GM20431 (cell line): ENCODE results near the gene TEX14.
"Not testable (repeated sequence)": the region's sequence is repeated elsewhere in the genome, so short reads cannot be mapped to it uniquely, and the experiment has no call there.

ENCODE experiments used
- in situ Hi-C: fragments of 300-500 bp; cut with MseI, MboI; formaldehyde crosslinking; loops from one replicate; pipeline ENCODE4 v1.15.0; 2020; ENCODE audit warnings: low sequenced_read_pairs; ENCODE audit not compliant: unreplicated experiment

The TEX14 gene

GRCh38 chr17:58661499-58661898 lies 30.3 kb downstream of the TEX14 start:
- in situ Hi-C loops, result no loop called here

- in situ Hi-C loops, result no loop called here
Measured at GRCh38 chr17:58660621-58661020, 31.2 kb downstream of the TEX14 start.

GRCh38 chr17:58659714-58660084 lies 32.1 kb downstream of the TEX14 start:
- in situ Hi-C loops, result not testable (repeated sequence)

DNA sequence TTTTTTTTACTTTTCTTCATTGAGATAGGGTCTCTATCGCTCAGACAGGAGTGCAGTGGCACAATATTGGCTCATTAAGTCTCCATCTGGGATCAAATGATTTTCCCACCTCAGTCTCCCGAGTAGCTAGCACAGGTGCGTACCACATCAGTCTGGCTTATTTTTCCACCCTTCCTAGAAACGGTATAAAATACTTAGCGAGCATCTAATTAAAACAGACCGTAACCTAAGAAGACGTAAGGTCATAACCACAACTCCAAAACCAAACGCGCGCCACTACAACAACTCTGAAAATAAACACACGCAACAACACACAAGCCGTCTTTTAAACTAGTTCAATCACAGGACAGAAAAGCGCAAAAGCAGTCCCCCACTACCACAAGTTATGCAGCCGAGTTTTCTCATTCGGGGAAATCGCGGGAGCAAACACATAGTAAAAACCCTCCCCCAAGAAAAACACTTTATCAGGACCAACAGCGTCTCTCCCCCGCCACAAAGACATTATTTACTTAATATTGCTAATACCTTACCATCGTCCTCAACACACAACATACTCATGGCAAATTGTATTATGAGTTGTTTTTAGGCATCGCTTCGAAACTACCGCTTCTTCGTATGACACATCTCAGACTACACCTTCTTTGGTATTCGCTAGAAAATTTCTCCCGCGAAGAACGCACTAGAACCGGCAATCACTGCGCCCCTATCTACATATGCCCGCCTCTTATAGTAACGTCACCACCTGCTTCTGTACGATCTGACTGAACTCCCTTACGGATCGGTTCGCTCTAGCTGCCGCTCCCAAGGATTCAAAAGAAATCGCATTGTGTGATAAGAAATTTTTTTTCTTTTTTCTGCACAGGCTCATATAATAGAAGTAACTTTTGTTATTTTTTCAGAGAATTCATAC lies 32.8 kb downstream of the TEX14 start:
- in situ Hi-C loops, result no loop called here

DNA sequence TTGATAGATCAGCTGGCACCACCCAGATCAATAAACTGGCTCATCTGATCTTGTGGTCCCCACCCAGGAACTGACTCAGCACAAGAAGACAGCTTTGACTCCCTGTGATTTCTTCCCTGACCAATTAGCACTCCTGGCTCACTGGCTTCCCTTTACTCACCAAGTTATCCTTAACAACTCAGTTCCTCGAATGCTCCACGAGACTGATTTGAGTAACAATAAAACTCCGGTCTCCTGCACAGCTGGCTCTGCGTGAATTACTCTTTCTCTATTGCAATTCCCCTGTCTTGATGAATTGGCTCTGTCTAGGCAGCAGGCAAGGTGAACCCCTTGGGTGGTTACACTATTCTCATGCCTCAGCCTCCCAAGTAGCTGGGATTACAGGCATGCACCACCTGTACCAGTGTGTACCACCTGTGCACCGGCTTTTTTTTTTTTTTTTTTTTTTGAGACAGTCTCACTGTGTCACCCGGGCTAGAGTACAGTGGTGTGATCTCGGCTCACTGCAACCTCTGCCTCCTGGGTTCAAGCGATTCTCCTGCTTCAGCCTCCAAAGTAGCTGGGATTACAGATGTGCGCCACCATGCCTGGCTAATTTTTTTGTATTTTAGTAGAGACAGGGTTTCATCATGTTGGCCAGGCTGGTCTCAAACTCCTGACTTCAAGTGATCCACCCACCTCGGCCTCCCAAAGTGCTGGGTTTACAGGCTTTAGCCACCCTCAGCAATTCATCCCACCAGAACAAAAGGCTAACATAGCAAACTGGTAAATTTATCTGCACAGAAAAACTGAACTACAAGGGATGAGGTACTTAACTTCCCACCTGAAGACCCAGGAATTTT lies 33.7 kb downstream of the TEX14 start:
- in situ Hi-C loops, result not testable (repeated sequence)

- in situ Hi-C loops, result no loop called here
Measured at GRCh38 chr17:58648236-58648635, 43.6 kb downstream of the TEX14 start.

- in situ Hi-C loops, result no loop called here
Measured at GRCh38 chr17:58643147-58643546, 48.7 kb downstream of the TEX14 start.

- in situ Hi-C loops, result no loop called here
Measured at GRCh38 chr17:58641887-58642311, 49.9 kb downstream of the TEX14 start.

DNA sequence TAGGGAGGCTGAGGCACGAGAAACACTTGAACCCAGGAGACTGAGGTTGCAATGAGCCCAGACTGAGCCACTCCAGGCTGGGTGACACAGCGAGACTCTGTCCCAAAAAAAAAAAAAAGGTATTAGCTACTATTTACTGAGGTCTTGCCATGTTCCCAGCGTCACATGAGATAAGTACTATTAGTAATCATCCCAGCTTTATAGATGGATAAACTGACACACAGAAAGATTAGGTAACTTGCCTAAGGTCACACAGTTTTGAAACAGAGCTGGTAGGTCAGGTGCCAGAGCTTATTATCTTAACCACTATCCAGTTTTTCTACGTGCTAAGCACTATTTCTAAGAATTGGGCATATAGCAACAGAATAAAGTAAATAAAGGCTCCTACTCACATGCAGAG lies 51.6 kb downstream of the TEX14 start:
- in situ Hi-C loops, result no loop called here

- in situ Hi-C loops, result no loop called here
Measured at GRCh38 chr17:58639681-58640080, 52.2 kb downstream of the TEX14 start.

GRCh38 chr17:58637011-58637570 lies 54.8 kb downstream of the TEX14 start:
- in situ Hi-C loops, result no loop called here

GRCh38 chr17:58632324-58633314 lies 59.2 kb downstream of the TEX14 start:
- in situ Hi-C loops, result no loop called here

DNA sequence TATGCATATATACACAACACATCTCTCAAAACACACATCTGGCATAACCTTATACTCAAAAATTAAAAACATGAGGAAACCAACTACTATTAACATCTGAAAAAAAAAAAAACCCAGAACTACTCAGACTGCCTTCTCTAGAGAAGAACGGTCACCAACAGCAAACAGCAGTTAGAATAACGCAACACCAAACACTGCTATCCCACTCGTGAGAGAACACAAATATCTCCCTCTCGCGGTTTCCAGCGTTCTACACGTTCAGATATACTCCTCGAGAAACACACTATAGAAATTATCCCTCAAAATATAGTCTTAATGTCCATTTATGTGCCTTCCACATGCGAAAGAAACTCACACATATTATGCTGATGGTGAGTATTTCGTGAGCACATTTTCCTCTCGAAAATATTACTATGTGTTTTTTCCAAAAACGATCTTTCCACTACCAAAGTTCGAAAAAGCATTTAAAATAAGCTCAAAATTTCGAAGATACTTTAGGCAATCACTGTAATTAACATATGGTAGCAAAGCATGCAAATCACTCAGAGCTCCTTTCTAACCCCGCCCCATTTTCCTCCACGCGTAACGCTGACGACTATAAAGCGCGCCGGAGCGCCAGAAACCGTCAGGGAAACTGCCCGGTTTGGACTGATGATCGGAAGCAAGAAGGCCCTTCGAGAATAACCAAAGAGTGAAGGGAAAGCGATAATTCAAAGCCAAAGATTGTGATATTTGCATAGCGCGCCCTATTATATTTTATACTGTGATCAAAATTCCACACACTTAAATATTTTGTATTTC lies 60.1 kb downstream of the TEX14 start:
- in situ Hi-C loops, result no loop called here

GRCh38 chr17:58630883-58631522 lies 60.8 kb downstream of the TEX14 start:
- in situ Hi-C loops, result no loop called here

DNA sequence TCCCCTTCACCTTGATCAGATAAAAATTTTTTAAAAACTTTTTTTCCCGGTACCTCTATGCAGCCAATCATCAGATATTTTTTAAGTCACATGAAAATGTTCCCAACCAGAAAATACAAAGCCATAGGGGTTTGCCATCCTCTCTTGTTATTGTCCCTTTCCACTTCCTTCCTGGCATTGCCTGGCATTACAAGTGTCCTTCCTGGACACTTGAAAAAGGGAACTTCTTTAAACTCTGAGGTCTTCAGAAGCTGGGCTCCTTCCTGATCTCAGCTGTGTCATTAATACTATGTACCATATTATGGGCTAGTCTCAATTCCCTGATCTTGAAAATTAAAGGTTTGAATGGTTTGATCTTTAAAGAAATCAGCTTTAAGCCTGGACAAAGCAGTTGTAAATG lies 64.9 kb downstream of the TEX14 start:
- in situ Hi-C loops, result no loop called here

- in situ Hi-C loops, result no loop called here
Measured at GRCh38 chr17:58624751-58625150, 67.1 kb downstream of the TEX14 start.

DNA sequence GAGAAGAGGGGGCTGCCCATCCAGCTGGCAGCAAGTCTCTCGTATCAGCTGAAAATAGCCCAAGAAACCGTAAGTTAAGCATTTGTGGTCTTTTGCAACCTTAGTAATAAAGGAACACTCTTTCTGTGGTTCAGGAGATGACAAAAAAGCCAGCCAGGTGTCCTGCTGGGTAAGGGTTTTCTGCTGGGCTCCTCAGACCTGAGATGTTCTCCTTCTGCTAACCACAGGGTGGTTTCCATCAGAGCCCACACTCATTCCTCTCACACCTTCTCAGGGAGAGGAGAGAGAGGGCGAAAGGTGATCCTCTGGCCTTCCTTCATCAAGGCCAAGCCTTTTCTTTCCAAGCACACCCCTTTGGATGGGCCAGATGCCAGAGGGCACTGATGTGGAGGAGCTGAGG lies 70.7 kb downstream of the TEX14 start:
- in situ Hi-C loops, result no loop called here

DNA sequence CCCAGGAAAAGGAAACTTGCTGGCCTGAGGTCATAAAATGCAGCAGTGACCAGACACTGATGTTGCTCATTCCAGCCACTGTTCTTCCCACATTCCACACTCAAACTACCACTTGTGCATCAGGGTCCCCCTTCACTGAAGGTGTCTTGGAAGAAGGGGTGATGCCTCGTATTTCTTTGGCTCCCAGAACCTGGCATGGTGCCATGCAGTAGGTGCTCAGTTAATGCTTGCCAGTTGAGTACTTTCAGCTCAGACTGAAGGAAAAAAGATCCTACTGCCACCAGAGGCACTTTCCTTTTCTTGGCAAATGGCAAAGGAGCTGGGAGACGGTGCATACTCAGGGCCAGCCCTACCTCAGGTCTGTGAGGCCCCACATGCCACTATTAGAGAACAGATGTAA lies 73.5 kb downstream of the TEX14 start:
- in situ Hi-C loops, result no loop called here
